Measurements from ENCODE around the gene PRDX5. TPM values are rescaled to one million over a fixed set of nuclear protein-coding genes. Genes with fewer than 3 reads are reported as not detected.
A peak's percentile ranks its signal among the peaks of the same experiment; 100 is the strongest.

The PRDX5 gene
- total RNA-seq, 1 experiment from 2014 or later, result 306 TPM

DNA sequence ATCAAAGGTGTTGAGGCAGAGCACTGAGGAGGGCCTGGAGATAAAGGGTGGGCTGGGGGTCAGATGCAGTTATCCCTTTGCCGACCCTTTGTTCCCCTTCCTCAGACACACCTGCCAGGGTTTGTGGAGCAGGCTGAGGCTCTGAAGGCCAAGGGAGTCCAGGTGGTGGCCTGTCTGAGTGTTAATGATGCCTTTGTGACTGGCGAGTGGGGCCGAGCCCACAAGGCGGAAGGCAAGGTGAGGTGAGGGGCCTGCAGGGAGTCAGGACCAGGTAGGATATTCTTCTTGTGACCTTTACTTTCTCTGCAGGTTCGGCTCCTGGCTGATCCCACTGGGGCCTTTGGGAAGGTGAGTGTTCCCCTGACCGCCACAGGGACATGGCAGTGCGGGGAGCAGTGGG lies 2.6 kb downstream of the PRDX5 start:
- Mint-ChIP-seq H3K27me3 (ENCODE audit: insufficient read depth, unreplicated experiment) (no peaks in the 10 kb centered on the region), H3K27ac (ENCODE audit: unreplicated experiment) (peak overlapping the region; percentile 34), H3K4me1 (ENCODE audit: low read depth, unreplicated experiment) (peaks cover 24% of the 10 kb centered on the region), H3K4me3 (ENCODE audit: unreplicated experiment) (peak overlapping the region; percentile 9), H3K9me3 (ENCODE audit: unreplicated experiment) (no peaks in the 10 kb centered on the region), H3K36me3 (ENCODE audit: insufficient read depth, unreplicated experiment) (peaks cover 57% of the 10 kb centered on the region)
- H3K36me3 ChIP-seq (ENCODE audit: control insufficient read depth, insufficient read depth, low read length), result peaks cover 1% of the 10 kb centered on the region
- BruUV-seq (replicated peaks), result no TSS peak
- TF ChIP-seq, protein P1, sequence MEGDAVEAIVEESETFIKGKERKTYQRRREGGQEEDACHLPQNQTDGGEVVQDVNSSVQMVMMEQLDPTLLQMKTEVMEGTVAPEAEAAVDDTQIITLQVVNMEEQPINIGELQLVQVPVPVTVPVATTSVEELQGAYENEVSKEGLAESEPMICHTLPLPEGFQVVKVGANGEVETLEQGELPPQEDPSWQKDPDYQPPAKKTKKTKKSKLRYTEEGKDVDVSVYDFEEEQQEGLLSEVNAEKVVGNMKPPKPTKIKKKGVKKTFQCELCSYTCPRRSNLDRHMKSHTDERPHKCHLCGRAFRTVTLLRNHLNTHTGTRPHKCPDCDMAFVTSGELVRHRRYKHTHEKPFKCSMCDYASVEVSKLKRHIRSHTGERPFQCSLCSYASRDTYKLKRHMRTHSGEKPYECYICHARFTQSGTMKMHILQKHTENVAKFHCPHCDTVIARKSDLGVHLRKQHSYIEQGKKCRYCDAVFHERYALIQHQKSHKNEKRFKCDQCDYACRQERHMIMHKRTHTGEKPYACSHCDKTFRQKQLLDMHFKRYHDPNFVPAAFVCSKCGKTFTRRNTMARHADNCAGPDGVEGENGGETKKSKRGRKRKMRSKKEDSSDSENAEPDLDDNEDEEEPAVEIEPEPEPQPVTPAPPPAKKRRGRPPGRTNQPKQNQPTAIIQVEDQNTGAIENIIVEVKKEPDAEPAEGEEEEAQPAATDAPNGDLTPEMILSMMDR (IDR thresholded peaks at IDR 0.05; ENCODE audit: insufficient read depth in 1 of 2, low read depth in 1 of 2, low read length in 1 of 2, severe bottlenecking in 1 of 2, unreplicated experiment in 1 of 2), result no peak
- no peak overlapping the region for H3K4me3 ChIP-seq (ENCODE audit: low read depth, low read length)
- POLR2A ChIA-PET, result no interaction called here
- H3K4me1 ChIP-seq, result peaks cover 21% of the 10 kb centered on the region
- CTCF ChIA-PET, result interaction anchor here (0.6 to 1.5 kb wide), 2 partner anchors 34 to 1332 kb away, joined by 3 to 4 read pairs; no protein-coding TSS in a partner anchor
- intact Hi-C loops (cut with micrococcal nuclease; ENCODE audit: unreplicated experiment), result no loop called here
- no peak for DNase-seq
- H3K9me3 ChIP-seq, result no peaks in the 10 kb centered on the region
- no peaks in the 10 kb centered on the region for H3K27me3 ChIP-seq (replicated peaks; ENCODE audit: control insufficient read depth, insufficient read depth, low read length)

DNA sequence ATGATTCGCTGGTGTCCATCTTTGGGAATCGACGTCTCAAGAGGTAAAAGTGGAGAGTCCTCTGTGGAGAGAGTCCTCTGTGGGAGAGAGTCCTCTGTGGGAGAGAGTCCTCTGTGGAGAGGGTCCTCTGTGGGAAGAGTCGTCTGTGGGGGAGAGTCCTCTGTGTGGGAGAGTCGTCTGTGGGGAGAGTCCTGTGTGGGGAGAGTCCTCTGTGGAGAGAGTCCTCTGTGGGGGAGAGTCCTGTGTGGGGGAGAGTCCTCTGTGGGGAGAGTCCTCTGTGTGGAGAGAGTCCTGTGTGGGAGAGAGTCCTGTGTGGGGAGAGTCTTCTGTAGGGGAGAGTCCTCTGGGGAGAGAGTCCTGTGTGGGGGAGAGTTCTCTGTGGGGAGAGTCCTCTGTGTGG lies 3.1 kb downstream of the PRDX5 start:
- peaks cover 57% of the 10 kb centered on the region for H3K36me3 Mint-ChIP-seq (ENCODE audit: insufficient read depth, unreplicated experiment)
- Histone ChIP-seq H3K4me3 (ENCODE audit: low read depth, low read length) (no peak overlapping the region), H3K36me3 (ENCODE audit: control insufficient read depth, insufficient read depth, low read length) (peaks cover 1% of the 10 kb centered on the region), H3K4me1 (peaks cover 21% of the 10 kb centered on the region), H3K9me3 (no peaks in the 10 kb centered on the region), H3K27me3 (replicated peaks; ENCODE audit: control insufficient read depth, insufficient read depth, low read length) (no peaks in the 10 kb centered on the region)
- no peak for DNase-seq
- ChIA-PET CTCF (interaction anchor here (1.5 kb wide), 1 partner anchor 34 kb away, joined by 3 read pairs; no protein-coding TSS in a partner anchor), POLR2A (no interaction called here)
- no peak overlapping the region for H3K4me3 Mint-ChIP-seq (ENCODE audit: unreplicated experiment)
- peak overlapping the region; percentile 34 for H3K27ac Mint-ChIP-seq (ENCODE audit: unreplicated experiment)
- H3K27me3 Mint-ChIP-seq (ENCODE audit: insufficient read depth, unreplicated experiment), result no peaks in the 10 kb centered on the region
- H3K9me3 Mint-ChIP-seq (ENCODE audit: unreplicated experiment), result no peaks in the 10 kb centered on the region
- peaks cover 24% of the 10 kb centered on the region for H3K4me1 Mint-ChIP-seq (ENCODE audit: low read depth, unreplicated experiment)
- intact Hi-C loops (cut with micrococcal nuclease; ENCODE audit: unreplicated experiment), result no loop called here
- TF ChIP-seq, protein P1 (IDR thresholded peaks at IDR 0.05; ENCODE audit: insufficient read depth in 1 of 2, low read depth in 1 of 2, low read length in 1 of 2, severe bottlenecking in 1 of 2, unreplicated experiment in 1 of 2), result no peak
- BruUV-seq (replicated peaks), result no TSS peak

- ChIA-PET POLR2A (no interaction called here), CTCF (no interaction called here)
- no peaks in the 10 kb centered on the region for H3K27me3 Mint-ChIP-seq (ENCODE audit: insufficient read depth, unreplicated experiment)
- peak overlapping the region; percentile 48 for H3K27ac Mint-ChIP-seq (ENCODE audit: unreplicated experiment)
- Histone ChIP-seq H3K27me3 (replicated peaks; ENCODE audit: control insufficient read depth, insufficient read depth, low read length) (no peaks in the 10 kb centered on the region), H3K4me3 (ENCODE audit: low read depth, low read length) (no peak overlapping the region), H3K9me3 (no peaks in the 10 kb centered on the region), H3K4me1 (peaks cover 19% of the 10 kb centered on the region), H3K36me3 (ENCODE audit: control insufficient read depth, insufficient read depth, low read length) (peaks cover 1% of the 10 kb centered on the region)
- intact Hi-C loops (cut with micrococcal nuclease; ENCODE audit: unreplicated experiment), result no loop called here
- H3K36me3 Mint-ChIP-seq (ENCODE audit: insufficient read depth, unreplicated experiment), result peaks cover 54% of the 10 kb centered on the region
- no peaks in the 10 kb centered on the region for H3K9me3 Mint-ChIP-seq (ENCODE audit: unreplicated experiment)
- no peak for DNase-seq
- H3K4me1 Mint-ChIP-seq (ENCODE audit: low read depth, unreplicated experiment), result peaks cover 21% of the 10 kb centered on the region
- no TSS peak for BruUV-seq (replicated peaks)
- TF ChIP-seq, protein P1 (IDR thresholded peaks at IDR 0.05; ENCODE audit: insufficient read depth in 1 of 2, low read depth in 1 of 2, low read length in 1 of 2, severe bottlenecking in 1 of 2, unreplicated experiment in 1 of 2), result no peak
- no peak overlapping the region for H3K4me3 Mint-ChIP-seq (ENCODE audit: unreplicated experiment)
These were observed 3.6 kb downstream of the PRDX5 start for GRCh38 chr11:64321533-64321932.
